Activated T-cell treated with anti-CD3 and anti-CD28 coated beads for 4 hours (primary cell): Measurements from ENCODE around the gene MRGPRD.
"Not testable (repeated sequence)": the region's sequence is repeated elsewhere in the genome, so short reads cannot be mapped to it uniquely, and the experiment has no call there.

Experiments
- DNase-seq: peaks from one replicate; pipeline ENCODE4 v3.0.0-alpha.2; 2020

Gene MRGPRD

DNA sequence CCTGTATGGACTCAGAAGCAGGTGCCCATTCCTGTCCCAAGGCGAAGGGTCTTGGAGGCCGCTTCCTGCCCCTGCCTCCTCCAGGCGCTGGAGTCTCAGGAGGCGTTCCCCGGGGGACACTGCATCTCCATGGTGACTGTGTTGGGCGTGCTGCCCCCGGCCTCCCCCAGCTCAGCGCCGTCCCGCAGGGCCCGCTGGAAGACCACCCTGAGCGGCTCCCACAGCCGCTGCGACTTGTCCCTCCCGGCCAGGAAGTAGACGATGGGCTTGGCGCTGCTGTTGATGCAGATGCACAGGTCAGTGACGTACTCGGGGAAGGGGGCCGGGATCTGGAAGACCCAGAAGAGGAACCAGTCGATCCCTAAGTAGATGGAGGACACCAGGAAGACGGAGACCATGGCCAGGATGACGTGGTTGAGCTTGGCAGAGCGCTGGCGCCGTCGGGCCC lies 24.4 kb upstream of the MRGPRD start:
- no peak for DNase-seq

- DNase-seq: no peak
These were observed 23.8 kb upstream of the MRGPRD start for GRCh38 chr11:69004411-69005182.

- DNase-seq: no peak
These were observed 23.1 kb upstream of the MRGPRD start for GRCh38 chr11:69003866-69004367.

DNA sequence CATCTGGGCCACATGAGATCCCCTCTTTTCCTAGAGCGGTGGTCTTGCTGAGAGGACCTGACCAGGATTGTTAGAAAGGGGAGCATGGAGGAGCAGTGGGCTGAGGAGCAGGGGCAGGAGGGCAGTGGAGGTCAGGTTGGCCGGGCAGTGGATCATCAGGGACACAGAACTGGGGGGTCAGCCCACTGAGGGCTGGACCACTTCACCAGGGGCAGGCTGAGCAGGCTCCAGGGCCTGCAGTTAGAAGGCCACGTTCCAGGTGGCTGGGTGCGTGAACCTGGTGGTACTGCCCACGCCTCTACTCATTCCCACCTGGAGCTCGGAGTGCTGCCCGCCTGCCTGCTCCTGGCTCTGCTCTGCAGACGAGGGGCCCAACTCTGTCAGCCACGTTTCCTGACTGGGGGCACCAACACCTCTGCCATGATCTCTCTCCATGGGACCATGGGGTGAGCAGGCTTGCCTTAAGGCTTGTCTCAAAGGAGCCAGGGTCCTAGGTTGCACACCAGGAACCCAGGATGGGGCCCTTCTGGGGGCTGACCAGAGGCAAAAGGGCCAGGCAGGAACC lies 22.6 kb upstream of the MRGPRD start:
- no peak for DNase-seq

DNA sequence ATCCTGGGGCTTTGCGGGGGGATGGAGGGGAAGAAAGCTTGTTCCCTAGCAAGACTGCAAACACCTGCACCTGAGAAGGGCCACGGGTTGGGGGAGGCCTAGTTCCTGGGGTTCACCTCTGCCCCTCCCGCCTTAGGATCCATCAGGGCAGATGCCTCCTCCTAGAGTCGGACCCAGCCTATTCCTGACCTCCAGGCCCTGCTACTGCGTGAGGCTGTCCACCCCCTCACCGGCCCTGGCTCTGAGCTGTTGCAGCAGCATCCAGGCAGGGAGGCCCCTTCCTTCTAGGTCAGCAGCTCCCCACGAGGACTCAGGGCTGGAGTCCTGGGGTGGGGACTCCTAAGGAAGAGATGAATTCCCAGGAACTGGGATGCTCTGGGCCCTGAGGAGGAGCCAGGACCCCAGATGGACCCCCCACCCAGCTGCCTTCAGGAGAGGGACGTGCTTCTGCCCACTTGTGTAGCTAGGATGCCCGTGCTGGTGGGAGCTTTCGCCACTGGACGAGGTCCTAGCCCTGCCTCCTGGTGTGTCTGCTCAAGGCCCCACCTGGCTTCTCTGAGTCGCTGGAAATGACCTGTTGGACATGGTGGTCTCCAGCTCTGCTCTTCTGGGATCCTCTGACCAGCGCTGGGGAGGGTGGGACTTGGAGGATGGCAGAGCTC lies 21.9 kb upstream of the MRGPRD start:
- no peak for DNase-seq

DNA sequence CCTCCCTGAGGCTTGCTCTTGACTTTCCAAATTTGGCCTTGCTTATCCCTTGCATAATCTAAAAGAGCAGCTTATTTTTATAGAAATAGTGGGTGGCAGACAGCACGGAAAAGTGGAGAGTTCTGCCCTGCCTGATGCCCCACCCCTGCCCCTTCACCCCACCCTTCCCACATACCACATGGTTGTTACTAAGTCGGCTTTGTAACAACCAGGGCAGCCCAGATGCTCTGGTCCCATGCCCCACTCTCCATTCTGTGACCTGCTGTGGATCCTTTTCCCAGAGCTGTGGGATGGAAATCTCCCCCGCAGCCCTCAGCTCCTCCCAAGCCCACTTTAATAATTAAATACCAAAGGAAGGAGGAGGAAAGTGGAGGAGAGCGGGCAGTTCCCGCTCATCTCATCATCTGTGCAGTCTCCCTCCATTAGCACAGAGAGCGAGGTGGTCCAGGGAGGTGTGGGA lies 21.4 kb upstream of the MRGPRD start:
- no peak for DNase-seq

GRCh38 chr11:69001243-69002081 lies 20.7 kb upstream of the MRGPRD start:
- DNase-seq: no peak

DNA sequence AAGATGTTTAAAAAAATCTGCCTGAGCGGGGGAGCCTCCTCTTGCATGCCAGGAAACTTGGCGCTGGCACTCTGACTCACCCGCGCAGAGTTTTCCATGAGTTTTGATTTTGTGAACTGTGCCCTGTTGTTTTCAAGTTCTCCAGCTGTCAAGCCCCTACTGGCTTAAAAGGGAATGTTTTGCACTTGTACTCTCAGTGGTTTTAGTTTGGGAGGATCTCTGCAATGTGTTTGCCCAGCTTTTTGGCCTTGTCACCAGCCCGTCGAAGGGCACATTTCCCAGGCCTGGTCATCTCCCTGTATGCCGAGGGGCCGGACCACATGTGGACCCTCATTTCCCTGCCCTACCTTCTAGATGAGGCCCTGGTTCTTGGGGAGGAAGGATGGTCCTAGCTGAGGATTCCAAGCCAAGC lies 20.1 kb upstream of the MRGPRD start:
- DNase-seq: no peak

- no peak for DNase-seq
These were observed 19.6 kb upstream of the MRGPRD start for GRCh38 chr11:69000391-69000790.

- DNase-seq: not testable (repeated sequence)
These were observed 19.1 kb upstream of the MRGPRD start for GRCh38 chr11:68999748-69000355.

DNA sequence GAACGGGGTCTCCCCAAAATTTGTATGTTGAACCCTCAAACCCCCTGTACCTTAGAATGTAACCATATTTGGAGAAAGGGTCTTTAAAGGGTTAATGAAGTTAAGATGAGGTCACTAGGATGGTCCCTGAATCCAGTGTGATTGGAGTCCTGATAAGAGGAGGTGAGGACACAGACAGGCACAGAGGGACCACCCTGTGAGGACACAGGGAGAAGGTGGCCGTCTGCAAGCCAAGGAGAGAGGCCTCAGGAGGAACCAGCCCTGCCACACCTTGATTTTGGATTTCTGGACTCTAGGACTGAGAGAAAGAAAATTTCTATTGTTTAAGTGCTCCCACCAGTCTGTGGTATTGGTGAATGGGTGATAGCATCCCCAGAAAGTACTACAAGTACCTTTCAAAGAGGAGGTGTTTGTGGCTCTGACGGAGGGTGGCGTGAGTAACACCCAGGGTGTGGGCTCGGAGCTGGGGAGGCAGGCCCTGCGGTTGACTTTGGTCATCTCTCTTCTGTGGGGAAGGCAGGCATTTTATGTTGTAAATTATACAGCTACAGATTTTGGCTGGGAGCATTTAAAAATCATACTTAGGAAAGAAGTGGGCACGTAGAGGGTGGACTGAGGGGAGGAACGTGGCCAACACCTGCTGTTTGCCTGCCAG lies 18.4 kb upstream of the MRGPRD start:
- DNase-seq: no peak

DNA sequence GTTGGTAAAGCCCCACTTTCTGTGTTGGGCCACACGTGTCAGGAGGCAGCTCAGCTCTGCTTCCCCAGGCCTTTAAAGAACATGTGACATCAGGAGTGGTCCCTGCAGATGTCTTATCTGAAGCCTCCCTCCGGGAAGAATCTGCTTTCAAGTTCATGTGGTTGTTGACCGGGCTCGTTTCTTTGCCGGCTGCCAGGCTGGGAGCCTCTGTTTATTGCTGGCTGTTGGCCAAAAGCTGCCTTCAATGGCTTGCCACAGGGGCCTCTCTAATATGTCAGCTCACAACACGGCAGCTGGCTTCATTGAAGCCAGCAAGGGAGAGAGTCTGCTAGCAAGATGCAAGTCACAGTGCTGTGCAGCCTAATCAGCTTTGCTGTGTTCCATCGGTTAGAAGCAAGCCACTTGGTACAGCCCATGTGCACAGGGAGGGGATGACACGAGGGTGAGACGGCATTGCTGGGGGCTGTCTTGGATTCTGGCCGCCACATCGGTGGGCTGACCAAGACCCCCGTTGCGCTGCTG lies 17.7 kb upstream of the MRGPRD start:
- DNase-seq: no peak

- no peak for DNase-seq
These were observed 17.2 kb upstream of the MRGPRD start for GRCh38 chr11:68997995-68998348.

- no peak for DNase-seq
These were observed 16.6 kb upstream of the MRGPRD start for GRCh38 chr11:68997124-68997994.

GRCh38 chr11:68996376-68997123 lies 15.8 kb upstream of the MRGPRD start:
- no peak for DNase-seq

- DNase-seq: no peak
These were observed 14.1 kb upstream of the MRGPRD start for GRCh38 chr11:68994894-68995285.

- no peak for DNase-seq
These were observed 13.5 kb upstream of the MRGPRD start for GRCh38 chr11:68994161-68994893.

- DNase-seq: no peak
These were observed 12.8 kb upstream of the MRGPRD start for GRCh38 chr11:68993546-68993945.

GRCh38 chr11:68992743-68993255 lies 12.0 kb upstream of the MRGPRD start:
- no peak for DNase-seq
